Astrocyte (in vitro differentiated cells and primary cell): Measurements from ENCODE around the gene DGKQ. TPM values are rescaled to one million over a fixed set of nuclear protein-coding genes. Genes with fewer than 3 reads are reported as not detected.

Experiments used
- DNase-seq: peaks from one replicate; pipeline ENCODE4 v3.0.0-alpha.2; 2010; ENCODE audit warnings: low read depth
- FAIRE-seq: peaks from 2 replicates; lab custom pipeline; 2011; peaks lifted over from hg19 to GRCh38; lab: Jason Lieb, UNC
- H2AFZ ChIP-seq: 2 replicates; pipeline ENCODE4 v1.6.0; 2012; ENCODE audit warnings: low read depth, low read length, inconsistent platforms
- H3K27ac ChIP-seq: 2 replicates; pipeline ENCODE4 v1.5.1; 2011; ENCODE audit warnings: low read depth, low read length, inconsistent platforms
- H3K27me3 ChIP-seq: 2 replicates; pipeline ENCODE4 v1.6.0; 2011; ENCODE audit warnings: low read length, inconsistent platforms; ENCODE audit not compliant: insufficient read depth
- H3K36me3 ChIP-seq: 2 replicates; pipeline ENCODE4 v1.5.1; 2011; ENCODE audit warnings: low read length, inconsistent platforms; ENCODE audit not compliant: insufficient read depth
- H3K4me1 ChIP-seq: 2 replicates; pipeline ENCODE4 v1.5.1; 2011; ENCODE audit warnings: low read length, inconsistent platforms; ENCODE audit not compliant: insufficient read depth
- H3K4me2 ChIP-seq: 2 replicates; pipeline ENCODE4 v1.6.0; 2012; ENCODE audit warnings: low read length, inconsistent platforms
- H3K4me3 ChIP-seq: 2 replicates; pipeline ENCODE4 v1.5.1; 2011; ENCODE audit warnings: low read depth, mild to moderate bottlenecking, low read length, inconsistent platforms; ENCODE audit not compliant: insufficient read depth
- H3K79me2 ChIP-seq: 2 replicates; pipeline ENCODE4 v1.6.0; 2012; ENCODE audit warnings: mild to moderate bottlenecking, low read length, inconsistent platforms; ENCODE audit not compliant: insufficient read depth
- H3K9ac ChIP-seq: 2 replicates; pipeline ENCODE4 v1.6.0; 2012; ENCODE audit warnings: mild to moderate bottlenecking, low read length, inconsistent platforms
- H3K9me3 ChIP-seq: 2 replicates; pipeline ENCODE4 v1.5.1; 2012; ENCODE audit warnings: low read depth, mild to moderate bottlenecking, low read length, inconsistent platforms; ENCODE audit not compliant: insufficient read depth
- H4K20me1 ChIP-seq: 2 replicates; pipeline ENCODE4 v1.6.0; 2012; ENCODE audit warnings: low read length, inconsistent platforms; ENCODE audit not compliant: insufficient read depth
- H3K27ac Mint-ChIP-seq: one replicate; pipeline ENCODE4 v1.8.0; 2021; ENCODE audit warnings: mild to moderate bottlenecking, mixed read lengths; ENCODE audit not compliant: unreplicated experiment
- H3K27me3 Mint-ChIP-seq: one replicate; pipeline ENCODE4 v1.8.0; 2021; ENCODE audit warnings: low read depth, mixed read lengths; ENCODE audit not compliant: unreplicated experiment
- H3K36me3 Mint-ChIP-seq: one replicate; pipeline ENCODE4 v1.8.0; 2021; ENCODE audit warnings: low read depth, mixed read lengths; ENCODE audit not compliant: unreplicated experiment
- H3K4me1 Mint-ChIP-seq: one replicate; pipeline ENCODE4 v1.8.0; 2021; ENCODE audit warnings: low read depth, mixed read lengths; ENCODE audit not compliant: unreplicated experiment
- H3K4me3 Mint-ChIP-seq: one replicate; pipeline ENCODE4 v1.8.0; 2021; ENCODE audit warnings: mild to moderate bottlenecking, moderate library complexity, mixed read lengths; ENCODE audit not compliant: unreplicated experiment
- H3K9me3 Mint-ChIP-seq: one replicate; pipeline ENCODE4 v1.8.0; 2021; ENCODE audit warnings: mild to moderate bottlenecking, mixed read lengths; ENCODE audit not compliant: unreplicated experiment
- CTCF ChIP-seq: IDR thresholded peaks from 2 replicates; pipeline ENCODE4 v1.5.1; 2011; ENCODE audit warnings: low read depth, mild to moderate bottlenecking, inconsistent platforms, low read length, moderate library complexity; ENCODE audit not compliant: insufficient read depth
- EZH2 ChIP-seq: IDR thresholded peaks from 2 replicates; pipeline ENCODE4 v1.6.1; 2012; ENCODE audit warnings: mild to moderate bottlenecking, low read length, inconsistent platforms; ENCODE audit not compliant: insufficient read depth
- total RNA-seq: library from RNA; stranded (reverse); gene quantifications from 2 replicates; pipeline ENCODE4 v1.2.1, GENCODE V29; 2021

DGKQ gene
- total RNA-seq, 1 donor from 2014 or later: 19.0 TPM

- Mint-ChIP-seq H3K36me3 (peaks cover 4% of the 10 kb centered on the region), H3K4me1 (peaks cover 2% of the 10 kb centered on the region), H3K27me3 (peaks cover 31% of the 10 kb centered on the region), H3K9me3 (peaks cover 6% of the 10 kb centered on the region), H3K4me3 (no peak overlapping the region), H3K27ac (no peak overlapping the region)
- FAIRE-seq: no peak
- peaks cover 31% of the 10 kb centered on the region for H3K27me3 ChIP-seq
- H3K79me2 ChIP-seq: no peaks in the 10 kb centered on the region
- H3K9me3 ChIP-seq: no peaks in the 10 kb centered on the region
- H3K27ac ChIP-seq: no peak overlapping the region
- DNase-seq: no peak
- H3K4me1 ChIP-seq: no peaks in the 10 kb centered on the region
- H3K36me3 ChIP-seq: no peaks in the 10 kb centered on the region
- TF ChIP-seq CTCF (no peak), EZH2 (peak; percentile 98)
- no peak overlapping the region for H3K4me3 ChIP-seq
- no peak overlapping the region for H3K9ac ChIP-seq
- H3K4me2 ChIP-seq: no peak overlapping the region
- no peak overlapping the region for H2AFZ ChIP-seq
- H4K20me1 ChIP-seq: peaks cover 8% of the 10 kb centered on the region
These were observed 28.8 kb upstream of the DGKQ start for GRCh38 chr4:1002131-1002630.

GRCh38 chr4:1001561-1002130, 28.3 kb upstream of the DGKQ start:
- no peak overlapping the region for H3K4me3 Mint-ChIP-seq
- peaks cover 2% of the 10 kb centered on the region for H3K4me1 Mint-ChIP-seq
- Histone ChIP-seq H3K9ac (no peak overlapping the region), H3K36me3 (no peaks in the 10 kb centered on the region), H3K4me2 (no peak overlapping the region), H3K27ac (no peak overlapping the region), H4K20me1 (peaks cover 8% of the 10 kb centered on the region), H3K4me3 (no peak overlapping the region), H3K27me3 (peaks cover 28% of the 10 kb centered on the region), H3K4me1 (no peaks in the 10 kb centered on the region), H3K79me2 (no peaks in the 10 kb centered on the region), H2AFZ (no peak overlapping the region), H3K9me3 (no peaks in the 10 kb centered on the region)
- H3K27ac Mint-ChIP-seq: no peak overlapping the region
- TF ChIP-seq CTCF (no peak), EZH2 (no peak)
- FAIRE-seq (no peak), DNase-seq (no peak)
- peaks cover 4% of the 10 kb centered on the region for H3K36me3 Mint-ChIP-seq
- peaks cover 26% of the 10 kb centered on the region for H3K27me3 Mint-ChIP-seq
- peaks cover 3% of the 10 kb centered on the region for H3K9me3 Mint-ChIP-seq

GRCh38 chr4:1000686-1001260, 27.4 kb upstream of the DGKQ start:
- no peak for DNase-seq
- Histone ChIP-seq H3K79me2 (no peaks in the 10 kb centered on the region), H3K4me1 (no peaks in the 10 kb centered on the region), H3K9me3 (no peaks in the 10 kb centered on the region), H4K20me1 (peaks cover 12% of the 10 kb centered on the region), H3K27ac (no peak overlapping the region), H3K27me3 (peaks cover 32% of the 10 kb centered on the region), H2AFZ (no peak overlapping the region), H3K4me3 (no peak overlapping the region), H3K4me2 (no peak overlapping the region), H3K36me3 (no peaks in the 10 kb centered on the region), H3K9ac (no peak overlapping the region)
- TF ChIP-seq CTCF: no peak
- no peak for FAIRE-seq
- Mint-ChIP-seq H3K36me3 (peaks cover 4% of the 10 kb centered on the region), H3K27ac (no peak overlapping the region), H3K27me3 (peaks cover 25% of the 10 kb centered on the region), H3K4me1 (peaks cover 2% of the 10 kb centered on the region), H3K4me3 (no peak overlapping the region), H3K9me3 (peaks cover 2% of the 10 kb centered on the region)
